ENCODE data around the gene CASP7. TPM values are rescaled to one million over a fixed set of nuclear protein-coding genes. Genes with fewer than 3 reads are reported as not detected.

The CASP7 gene
- 18.9 TPM for total RNA-seq
- 19.0 TPM for polyA plus RNA-seq (ENCODE audit: insufficient read depth, low read depth, low replicate concordance)
- long read RNA-seq, donor 1, partial matches to known transcripts, result 0 of 5 reads
- long read RNA-seq, donor 1, other reads (novel, unspliced or antisense), result 0 of 5 reads
- long read RNA-seq, donor 2, partial matches to known transcripts, result 0 of 4 reads
- long read RNA-seq, donor 2, other reads (novel, unspliced or antisense), result 0 of 4 reads
- long read RNA-seq, donor 3, partial matches to known transcripts, result 0 of 5 reads
- long read RNA-seq, donor 3, other reads (novel, unspliced or antisense), result 0 of 5 reads
- long read RNA-seq, donor 4, partial matches to known transcripts, result 0 of 2 reads
- long read RNA-seq, donor 4, other reads (novel, unspliced or antisense), result 0 of 2 reads
- long read RNA-seq, donor 5, partial matches to known transcripts, result 0 of 1 reads
- long read RNA-seq, donor 5, other reads (novel, unspliced or antisense), result 0 of 1 reads
- long read RNA-seq, donor 6, partial matches to known transcripts, result 0 of 9 reads
- long read RNA-seq, donor 6, other reads (novel, unspliced or antisense), result 0 of 9 reads
- long read RNA-seq, donor 7, transcript CASP7-203 (7 exons, 2,377 nt), result major isoform, 9 of 12 reads
- long read RNA-seq, donor 7, partial matches to known transcripts, result 0 of 12 reads
- long read RNA-seq, donor 7, other reads (novel, unspliced or antisense), result 2 of 12 reads
- long read RNA-seq, donor 8, partial matches to known transcripts, result 0 of 7 reads
- long read RNA-seq, donor 8, other reads (novel, unspliced or antisense), result 0 of 7 reads
- long read RNA-seq, donor 9, partial matches to known transcripts, result 0 of 3 reads
- long read RNA-seq, donor 9, other reads (novel, unspliced or antisense), result 0 of 3 reads
- long read RNA-seq, donor 10, partial matches to known transcripts, result 0 of 1 reads
- long read RNA-seq, donor 10, other reads (novel, unspliced or antisense), result 0 of 1 reads

GRCh38 chr10:113679463-113680189 is at the start of gene CASP7:
Gene CASP7 (plus strand): TSS chr10:113679912. CDS start chr10:113697494, 17,582 bp downstream.
- DNase-seq (peak; percentile 92 to 95 (median 94)), FAIRE-seq (no peak)
- H3K9me3 ChIP-seq (ENCODE audit: control insufficient read depth in 2 of 3, insufficient read depth in 1 of 3, low read length in 3 of 3), result no peaks in the 10 kb centered on the region
- TF ChIP-seq CTCF (IDR thresholded peaks at IDR 0.05; ENCODE audit: borderline replicate concordance, extremely low read depth, insufficient read depth), result peak; percentile 14
- H3K27ac ChIP-seq (ENCODE audit: low read depth in 2 of 2, low read length in 2 of 2), result peak within 1 kb of the TSS; percentile 92 to 96
- peak within 1 kb of the TSS; percentile 81 to 98 (median 95) for H3K4me3 ChIP-seq (ENCODE audit: low read length in 3 of 3)
- peak within 1 kb of the TSS; percentile 82 to 99 (median 99) for H3K9ac ChIP-seq (ENCODE audit: low read length in 3 of 3)
- H3K27me3 ChIP-seq (ENCODE audit: control insufficient read depth, insufficient read depth, low read length), result no peaks in the 10 kb centered on the region
- H3K36me3 ChIP-seq (ENCODE audit: control insufficient read depth in 2 of 3, insufficient read depth in 3 of 3, low read length in 3 of 3), result no peaks in the 10 kb centered on the region
- intact Hi-C loops (cut with DNase I), result no loop called here
- peaks cover 0 to 13% (median 7%) of the 10 kb centered on the region in 3 donors for H3K4me1 ChIP-seq (ENCODE audit: control insufficient read depth in 2 of 3, insufficient read depth in 2 of 3, low read depth in 1 of 3, low read length in 3 of 3)

GRCh38 chr10:113630929-113631533 is 48.7 kb upstream of the CASP7 start:
- peaks cover 0 to 2% (median 0%) of the 10 kb centered on the region in 3 donors for H3K9me3 ChIP-seq (ENCODE audit: control insufficient read depth in 2 of 3, insufficient read depth in 1 of 3, low read length in 3 of 3)
- no peak overlapping the region for H3K4me3 ChIP-seq (ENCODE audit: low read length in 3 of 3)
- H3K27ac ChIP-seq (ENCODE audit: low read depth in 2 of 2, low read length in 2 of 2), result no peak overlapping the region
- H3K27me3 ChIP-seq (ENCODE audit: control insufficient read depth, insufficient read depth, low read length), result no peaks in the 10 kb centered on the region
- intact Hi-C loops (cut with DNase I), result no loop called here
- H3K9ac ChIP-seq (ENCODE audit: low read length in 3 of 3), result no peak overlapping the region
- TF ChIP-seq CTCF (IDR thresholded peaks at IDR 0.05; ENCODE audit: borderline replicate concordance, extremely low read depth, insufficient read depth), result no peak
- FAIRE-seq, result no peak
- H3K4me1 ChIP-seq (ENCODE audit: control insufficient read depth in 2 of 3, insufficient read depth in 2 of 3, low read depth in 1 of 3, low read length in 3 of 3), result peaks cover 0 to 6% (median 2%) of the 10 kb centered on the region in 3 donors
- DNase-seq, result no peak
- no peaks in the 10 kb centered on the region for H3K36me3 ChIP-seq (ENCODE audit: control insufficient read depth in 2 of 3, insufficient read depth in 3 of 3, low read length in 3 of 3)

GRCh38 chr10:113631684-113632367 is 47.9 kb upstream of the CASP7 start:
- peak in 2 of 5 donors; percentile 46 to 61 for DNase-seq
- no peak for TF ChIP-seq CTCF (IDR thresholded peaks at IDR 0.05; ENCODE audit: borderline replicate concordance, extremely low read depth, insufficient read depth)

More at GRCh38 chr10:113631684-113632367, 47.9 kb upstream of the CASP7 start:
- Histone ChIP-seq H3K4me3 (ENCODE audit: low read length in 3 of 3) (no peak overlapping the region), H3K36me3 (ENCODE audit: control insufficient read depth in 2 of 3, insufficient read depth in 3 of 3, low read length in 3 of 3) (no peaks in the 10 kb centered on the region), H3K27me3 (ENCODE audit: control insufficient read depth, insufficient read depth, low read length) (no peaks in the 10 kb centered on the region), H3K9me3 (ENCODE audit: control insufficient read depth in 2 of 3, insufficient read depth in 1 of 3, low read length in 3 of 3) (peaks cover 0 to 2% (median 0%) of the 10 kb centered on the region in 3 donors), H3K4me1 (ENCODE audit: control insufficient read depth in 2 of 3, insufficient read depth in 2 of 3, low read depth in 1 of 3, low read length in 3 of 3) (peaks cover 0 to 6% (median 2%) of the 10 kb centered on the region in 3 donors), H3K27ac (ENCODE audit: low read depth in 2 of 2, low read length in 2 of 2) (no peak overlapping the region), H3K9ac (ENCODE audit: low read length in 3 of 3) (no peak overlapping the region)
- intact Hi-C loops (cut with DNase I), result no loop called here
- FAIRE-seq, result no peak

Data from kidney (tissue), 22 donors.